NT2/D1 (cell line): ENCODE results near the gene FBXL17.

Experiments
- SUZ12 ChIP-seq: IDR thresholded peaks from 2 replicates; pipeline ENCODE4 v1.6.1; 2011; ENCODE audit not compliant: insufficient read length, insufficient read depth; ENCODE audit errors: extremely low read depth
- ZNF274 ChIP-seq: IDR thresholded peaks from 2 replicates; pipeline ENCODE4 v1.6.1; 2011; ENCODE audit warnings: mild to moderate bottlenecking, low read depth, low read length

DNA sequence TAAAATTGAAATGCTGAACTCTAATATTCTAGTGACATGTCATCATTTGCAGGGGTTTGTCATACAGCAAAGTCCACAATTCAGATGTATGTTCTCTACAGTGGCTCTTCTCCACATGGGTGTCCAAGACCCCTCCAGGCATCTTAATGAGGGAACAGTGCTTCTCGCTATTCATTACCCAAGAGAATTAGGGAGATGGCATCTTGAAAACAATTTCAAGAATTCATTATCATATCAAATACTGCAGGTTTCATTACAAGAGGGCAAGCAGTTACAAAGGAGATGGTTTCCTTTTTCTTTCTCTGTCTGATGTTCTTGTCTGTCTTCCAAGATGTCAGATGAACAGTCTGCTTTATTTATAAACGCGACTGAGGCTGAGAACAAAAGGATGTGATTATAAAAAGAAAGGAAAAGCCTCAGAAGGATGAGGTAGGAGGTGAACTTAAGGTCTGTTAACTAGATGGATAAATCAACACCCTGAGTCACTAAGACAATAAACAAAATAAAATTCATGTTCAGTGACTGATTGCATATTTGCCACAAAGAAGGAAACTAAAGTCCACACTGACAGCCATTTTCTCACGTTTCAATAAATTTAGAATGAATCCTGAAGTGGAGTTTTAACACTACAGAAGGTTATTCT lies 384.4 kb downstream of the FBXL17 start:
- TF ChIP-seq SUZ12, result no peak
- no peak for TF ChIP-seq ZNF274
